ENCODE measurements around the gene DIS3L2.

Gene DIS3L2

DNA sequence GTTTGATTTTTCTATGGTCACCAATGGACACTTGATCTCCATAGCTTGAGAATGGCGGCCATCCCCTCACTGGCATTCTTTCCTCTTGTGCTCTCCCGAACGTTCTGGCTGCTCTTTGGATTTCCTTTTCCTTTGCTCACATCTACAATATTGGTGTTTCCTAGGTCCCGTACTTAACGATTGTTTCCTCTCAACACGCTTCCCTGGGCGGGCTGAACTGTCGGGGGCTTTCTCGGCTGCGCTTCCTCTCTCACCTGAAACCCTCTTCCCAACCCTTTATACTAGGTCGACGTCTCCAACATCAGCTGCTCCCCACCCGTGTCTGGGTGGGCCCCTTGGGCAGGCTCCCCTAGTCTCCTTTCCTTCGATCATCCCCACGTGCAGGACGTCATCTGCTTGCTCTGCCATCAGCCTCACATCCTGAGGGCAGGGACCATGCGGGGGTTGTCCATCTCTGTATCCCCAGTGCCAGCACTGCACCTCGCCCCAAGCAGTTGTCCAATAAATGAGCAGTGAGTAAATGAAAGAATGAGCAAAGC, 634 bp upstream of the DIS3L2 start:
- no peak for DNase-seq

DNA sequence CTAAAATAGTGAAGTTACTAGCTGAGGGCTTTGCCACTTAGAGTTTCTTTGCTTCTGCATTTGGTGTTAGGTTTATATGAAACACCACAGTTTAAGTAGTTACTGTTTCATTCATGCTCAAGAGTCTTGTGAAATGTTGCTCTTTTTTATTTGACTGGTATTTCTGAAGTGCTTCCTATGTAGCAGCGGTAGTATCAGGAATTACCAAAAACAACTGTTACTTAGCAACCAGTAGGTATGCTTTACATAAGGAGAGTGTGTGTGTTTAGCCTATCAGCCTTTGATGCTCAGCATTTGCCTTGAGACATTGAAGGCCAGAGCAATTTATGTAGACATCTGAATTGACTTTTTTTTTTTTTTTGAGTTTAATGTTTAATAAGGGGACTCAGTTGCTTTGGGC, 3.6 kb downstream of the DIS3L2 start:
- no peak for DNase-seq

DNA sequence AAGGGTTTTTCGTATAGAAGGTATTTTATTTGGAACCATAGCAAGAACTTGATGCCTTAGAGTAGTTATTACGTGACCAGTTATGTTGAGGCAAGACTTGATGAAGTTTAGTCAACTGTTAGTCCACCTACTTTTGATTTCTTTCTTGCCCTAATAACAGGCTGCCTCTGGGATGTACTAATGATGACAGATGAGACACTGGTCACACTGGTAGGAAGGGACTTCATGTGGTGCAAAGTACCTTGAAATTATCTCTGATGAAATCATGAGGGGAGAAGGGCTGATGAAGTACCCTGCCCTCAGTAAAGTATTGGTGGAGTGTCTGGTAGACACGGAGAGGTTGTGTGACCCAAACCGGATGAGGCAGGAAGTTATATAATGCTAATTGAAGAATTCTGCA, 5.4 kb downstream of the DIS3L2 start:
- DNase-seq = no peak

DNA sequence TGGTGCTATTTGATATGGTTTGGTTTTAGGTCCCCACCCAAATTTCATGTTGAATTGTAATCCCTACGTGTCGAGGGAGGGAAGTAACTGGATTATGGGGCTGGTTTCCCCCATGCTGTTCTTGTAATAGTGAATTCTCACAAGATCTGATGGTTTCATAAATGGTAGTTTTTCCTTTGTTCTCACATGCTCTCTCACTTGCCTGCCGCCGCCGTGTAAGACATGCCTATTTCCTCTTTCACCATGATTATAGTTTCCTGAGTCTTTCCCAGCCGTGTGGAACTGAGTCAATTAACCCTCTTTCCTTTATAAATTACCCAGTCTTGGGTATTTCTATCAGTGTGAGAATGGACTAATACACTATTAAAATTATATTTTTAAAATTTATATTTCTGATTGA, 7.3 kb downstream of the DIS3L2 start:
- no peak for DNase-seq

DNA sequence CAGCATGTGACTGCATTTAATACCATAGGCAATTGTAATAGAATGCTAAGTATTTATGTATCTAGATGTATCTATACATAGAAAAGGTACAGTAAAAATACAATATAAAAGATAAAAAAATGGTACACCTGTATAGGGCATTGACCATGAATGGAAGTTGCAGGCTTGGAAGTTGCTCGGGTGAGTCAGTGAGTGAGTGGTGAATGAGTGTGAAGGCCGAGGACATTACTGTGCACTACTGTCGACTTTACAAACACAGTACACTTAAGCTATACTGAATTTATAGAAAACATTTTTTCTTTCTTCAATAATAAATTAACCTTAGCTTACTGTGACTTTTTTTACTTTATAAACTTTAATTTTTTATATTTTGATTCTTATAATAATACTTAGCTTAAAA, 8.9 kb downstream of the DIS3L2 start:
- DNase-seq = no peak

DNA sequence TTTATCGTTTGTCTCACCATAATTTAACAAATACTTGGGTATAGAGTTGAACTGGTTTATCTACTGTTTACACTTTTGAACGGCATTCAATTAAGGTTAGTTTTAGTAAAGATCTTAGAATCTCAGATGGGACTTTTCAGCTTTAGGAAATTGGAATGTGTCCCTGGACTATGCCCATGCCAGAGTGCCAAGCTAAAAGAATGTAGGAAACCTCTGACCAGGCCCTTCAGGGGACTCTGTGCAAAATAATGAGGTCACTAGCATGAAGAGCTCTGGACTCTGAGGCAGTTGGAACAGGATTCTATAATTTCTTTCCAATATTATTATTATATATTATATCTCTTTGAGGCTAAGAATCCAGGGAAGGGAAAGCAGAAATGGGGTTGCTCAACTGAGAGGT, 13.5 kb downstream of the DIS3L2 start:
- DNase-seq = no peak

DNA sequence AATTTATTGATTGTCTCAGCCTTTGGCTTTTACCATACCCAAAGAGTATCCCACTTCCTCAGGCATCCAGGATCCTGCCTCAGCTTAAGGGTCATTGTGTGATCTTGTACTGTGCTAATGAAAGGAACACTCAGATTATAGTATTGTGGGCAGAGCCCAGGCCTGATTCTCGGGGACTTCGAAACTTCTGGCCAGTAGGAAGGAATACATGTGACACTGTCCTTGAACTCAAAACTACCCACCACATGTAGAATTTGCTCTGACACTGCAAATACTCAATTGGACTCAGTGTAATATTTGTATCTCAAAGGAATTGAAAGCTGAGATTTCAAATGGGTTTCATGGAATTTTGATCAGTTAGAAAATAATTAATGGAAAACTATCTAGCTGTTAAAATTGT, 15.9 kb downstream of the DIS3L2 start:
- DNase-seq = no peak

DNA sequence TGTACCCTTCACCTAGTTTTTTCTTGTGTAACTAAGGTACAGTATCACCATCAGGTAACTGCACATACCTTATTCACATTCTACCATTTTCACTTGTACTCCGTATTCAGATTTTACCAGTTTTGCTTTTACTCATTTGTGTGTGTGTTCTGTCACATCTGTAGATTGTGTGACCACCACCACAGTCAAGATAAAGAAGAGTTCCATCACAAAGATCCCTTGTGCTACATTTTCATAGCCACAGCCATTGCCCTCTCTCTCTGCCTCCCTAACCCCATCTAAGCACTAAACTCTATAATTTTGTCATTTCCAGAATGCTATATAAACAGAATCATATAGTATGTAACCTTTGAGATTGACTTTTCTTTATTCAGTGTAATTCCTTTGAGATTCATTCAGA, 23.5 kb downstream of the DIS3L2 start:
- no peak for DNase-seq

DNA sequence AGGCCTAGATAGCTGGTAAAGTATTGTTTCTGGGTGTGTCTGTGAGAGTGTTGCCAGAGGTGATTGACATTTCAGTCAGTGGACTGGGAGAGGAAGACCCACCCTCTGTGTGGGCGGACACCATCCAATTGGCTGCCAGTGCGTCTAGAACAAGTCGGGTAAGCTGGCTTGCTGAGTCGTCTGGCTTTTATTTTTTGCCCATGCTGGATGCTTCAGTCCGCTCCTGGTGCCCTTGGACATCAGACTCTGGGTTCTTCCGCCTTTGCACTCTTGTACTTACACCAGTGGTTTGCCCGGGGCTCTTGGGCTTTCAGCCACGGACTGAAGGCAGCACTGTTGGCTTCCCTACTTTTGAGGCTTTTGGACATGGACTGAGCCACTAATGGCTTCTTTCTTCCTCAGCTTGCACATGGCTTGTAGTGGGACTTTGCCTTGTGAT, 24.3 kb downstream of the DIS3L2 start:
- no peak for DNase-seq

DNA sequence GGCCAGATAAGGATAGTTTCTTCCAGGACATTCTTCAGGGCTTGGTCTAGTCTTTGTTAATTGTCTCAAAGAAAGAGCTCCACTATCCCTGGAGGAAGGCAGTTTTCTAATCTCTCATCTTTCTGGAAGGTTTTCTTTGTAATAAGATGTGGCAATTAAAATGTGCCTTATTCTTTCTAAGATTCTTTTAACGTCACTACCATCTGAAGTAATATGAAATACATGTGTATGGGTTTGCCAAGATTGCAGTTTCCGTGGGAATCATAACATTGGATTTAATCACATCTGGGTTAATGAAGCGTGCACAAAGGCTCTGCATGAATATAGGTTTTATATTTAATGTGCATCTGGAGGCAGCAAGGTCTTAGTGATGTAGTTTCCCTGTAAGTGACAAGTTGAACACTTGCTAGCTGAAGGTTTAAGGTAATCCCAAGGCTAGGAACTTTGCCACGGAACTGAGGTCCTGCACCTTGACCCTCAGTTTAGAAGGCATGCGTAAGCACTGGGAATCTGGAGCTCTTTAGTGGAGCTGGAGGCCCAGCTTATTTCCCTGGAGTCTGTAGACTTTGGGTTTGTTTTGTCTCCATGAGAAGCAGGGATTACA, 25.7 kb downstream of the DIS3L2 start:
- DNase-seq = no peak

DNA sequence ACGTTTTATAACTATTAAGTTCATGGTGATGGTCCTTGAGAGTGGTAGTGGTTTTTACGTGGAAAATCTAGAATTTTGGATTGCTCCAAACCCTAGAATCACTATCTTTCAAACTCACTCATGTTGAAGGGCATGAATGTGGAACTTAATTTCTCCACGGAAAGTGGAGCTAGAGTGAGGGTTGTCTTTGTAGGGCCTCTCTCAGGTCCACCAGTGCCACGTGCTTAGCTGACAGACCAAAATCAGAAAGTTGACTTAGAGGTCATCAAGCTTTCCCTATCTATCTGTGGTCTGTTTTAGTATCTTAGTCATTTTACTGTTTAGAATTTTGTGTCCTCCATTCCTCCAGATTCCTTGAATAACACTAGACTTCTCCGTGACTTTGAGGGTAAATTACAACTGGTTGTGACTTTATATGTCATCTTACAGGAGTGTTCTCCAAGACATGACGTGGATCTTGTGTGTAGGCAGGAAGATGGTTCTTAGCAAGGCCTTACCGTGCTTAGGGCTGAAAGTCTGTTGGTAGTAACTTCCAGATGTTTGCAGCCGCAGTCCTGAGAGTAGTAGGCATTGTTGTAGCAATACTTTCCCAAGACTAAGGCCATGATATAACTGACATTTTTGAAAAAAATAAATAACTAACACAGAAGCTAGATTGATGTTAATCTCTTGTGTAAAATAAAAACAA, 26.8 kb downstream of the DIS3L2 start:
- DNase-seq = no peak

DNA sequence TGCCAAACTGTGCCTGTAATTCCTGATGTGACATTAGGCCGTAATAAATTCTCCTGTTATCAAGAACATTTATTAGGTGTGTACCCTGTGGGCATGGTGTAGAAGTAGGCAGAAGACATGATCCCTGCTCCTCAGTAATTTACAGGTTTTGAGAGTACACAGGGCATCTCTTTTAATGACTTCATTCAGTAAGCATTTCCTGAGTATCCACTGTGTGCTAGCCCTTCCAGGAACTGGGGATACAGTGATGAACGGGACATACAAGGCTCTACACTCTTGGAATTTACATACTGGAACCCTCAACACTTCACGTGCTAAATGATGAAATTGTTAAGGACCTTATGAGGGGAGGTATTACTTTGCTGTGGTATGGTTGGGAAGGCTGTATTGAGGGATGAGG, 30.2 kb downstream of the DIS3L2 start:
- no peak for DNase-seq

DNA sequence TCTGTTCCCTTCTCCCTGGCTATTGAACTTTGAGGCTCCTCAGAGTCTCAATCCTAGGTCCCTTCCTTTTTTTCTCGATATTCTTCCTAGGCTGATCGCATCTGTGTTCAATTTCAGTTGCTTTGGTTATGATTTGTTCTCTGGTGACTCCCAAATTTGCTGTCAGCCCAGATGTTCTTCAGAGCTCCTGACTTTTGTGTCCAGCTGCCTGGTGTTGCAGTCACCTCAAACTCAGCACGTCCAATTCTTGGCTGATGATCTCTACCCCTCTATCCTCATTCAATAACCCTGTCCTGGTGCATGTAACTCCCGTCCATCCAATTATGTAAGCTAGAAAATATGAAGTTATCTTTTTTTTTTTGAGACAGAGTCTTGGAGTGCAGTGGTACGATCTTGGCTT, 31.4 kb downstream of the DIS3L2 start:
- no peak for DNase-seq

DNA sequence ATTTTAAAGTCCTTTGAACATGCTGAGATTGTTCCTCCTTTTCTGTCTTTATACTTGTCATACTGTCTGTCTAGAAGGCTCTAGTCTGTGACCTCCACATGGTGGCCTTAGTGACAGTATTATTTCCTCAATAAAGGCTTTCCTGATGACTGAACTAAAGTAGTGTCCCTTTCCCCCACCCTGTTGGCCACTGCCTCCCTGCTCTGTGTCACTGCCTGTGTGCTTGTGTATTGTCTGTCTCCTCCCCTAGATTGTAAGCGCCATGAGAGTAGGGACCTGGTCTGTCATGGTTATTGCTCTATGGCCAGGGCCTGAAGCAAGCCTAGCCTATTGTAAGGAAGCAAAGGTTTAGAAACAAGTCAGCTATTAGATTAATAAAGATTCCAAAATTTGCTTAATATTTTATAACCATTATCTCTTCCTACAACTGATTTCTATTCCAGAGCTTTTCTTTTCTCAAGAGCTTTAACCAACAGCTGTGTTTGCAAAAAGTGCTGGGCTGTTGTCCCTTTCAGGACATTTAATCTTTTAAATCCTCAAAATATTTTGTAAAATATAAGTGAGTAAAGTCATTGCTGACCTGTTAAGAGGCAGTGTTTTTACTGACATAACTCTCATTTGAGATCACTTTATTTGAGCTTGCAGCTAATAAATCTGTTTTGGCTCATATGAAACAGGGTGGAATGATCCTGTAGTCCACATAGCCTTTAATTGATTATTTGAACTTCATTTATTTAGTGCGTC, 35.5 kb downstream of the DIS3L2 start:
- DNase-seq = no peak

DNA sequence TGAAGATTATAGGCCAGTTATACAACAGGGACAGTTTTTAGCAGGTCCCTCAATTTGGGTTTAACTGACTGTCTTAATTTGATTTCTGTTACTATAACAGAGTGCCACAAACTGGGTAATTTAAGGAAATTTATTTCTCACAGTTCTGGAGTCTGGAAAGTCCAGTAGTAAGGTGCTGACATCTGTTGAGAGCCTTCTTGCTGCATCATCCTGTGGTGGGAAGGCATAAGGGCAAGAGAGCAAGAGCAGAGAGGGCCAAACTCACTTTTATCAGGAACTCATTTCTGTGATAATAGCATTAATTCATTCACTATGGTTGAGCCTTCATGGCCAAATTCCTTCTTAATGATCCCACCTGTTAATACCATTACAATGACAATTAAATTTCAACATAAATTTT, 36.5 kb downstream of the DIS3L2 start:
- no peak for DNase-seq

DNA sequence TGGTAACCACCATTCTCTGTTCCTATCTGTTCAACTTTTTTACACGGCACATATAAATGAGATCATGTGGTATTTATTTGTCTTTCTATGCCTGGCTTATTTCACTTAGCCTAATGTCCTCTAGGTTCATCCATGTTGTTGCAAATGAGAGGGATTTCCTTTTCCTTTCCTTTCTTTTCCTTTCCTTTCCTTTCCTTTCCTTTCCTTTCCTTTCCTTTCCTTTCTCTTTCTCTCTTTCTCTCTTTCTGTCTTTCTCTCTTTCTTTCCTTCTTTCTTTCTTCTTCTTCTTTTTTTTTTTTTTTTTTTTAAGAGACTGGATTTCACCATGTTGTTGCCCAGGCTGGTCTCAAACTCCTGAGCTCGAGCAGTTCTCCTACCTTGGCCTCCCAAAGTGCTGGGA, 38.9 kb downstream of the DIS3L2 start:
- DNase-seq = no peak

DNA sequence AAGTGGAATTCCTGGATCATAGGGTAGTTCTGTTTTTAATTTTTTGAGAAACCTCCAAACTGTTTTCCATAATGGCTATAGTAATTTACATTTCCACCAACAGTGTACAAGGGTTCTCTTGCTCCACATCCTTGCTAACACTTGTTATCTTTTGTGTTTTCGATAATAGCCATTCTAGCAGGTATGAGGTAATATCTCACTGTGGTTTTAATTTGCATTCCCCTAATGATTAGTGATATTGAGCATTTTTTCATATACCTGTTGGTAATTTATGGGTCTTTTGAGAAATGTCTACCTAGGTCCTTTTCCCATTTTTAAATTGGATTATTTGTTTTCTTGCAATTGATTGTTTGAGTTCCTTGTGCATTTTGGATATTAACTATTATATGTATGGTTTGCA, 39.6 kb downstream of the DIS3L2 start:
- no peak for DNase-seq

DNA sequence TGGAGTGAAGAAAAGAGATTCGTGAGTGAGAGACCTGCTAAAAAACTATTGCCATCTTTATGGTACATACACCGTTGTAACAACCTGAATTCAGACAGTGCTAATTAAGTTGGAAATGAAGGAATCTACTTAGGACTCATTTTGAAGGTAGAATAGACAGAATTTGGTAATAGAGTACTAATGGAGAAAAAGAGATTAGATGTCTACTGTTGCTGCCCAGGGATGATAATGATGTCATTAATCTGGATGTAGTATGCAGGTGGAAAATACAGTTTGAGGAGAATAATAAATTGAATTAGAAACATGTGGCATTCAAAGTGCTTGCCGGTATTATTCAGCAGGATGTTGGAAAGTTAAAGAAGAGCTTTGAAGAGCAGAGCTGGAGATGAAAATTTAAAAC, 44.7 kb downstream of the DIS3L2 start:
- no peak for DNase-seq

DNA sequence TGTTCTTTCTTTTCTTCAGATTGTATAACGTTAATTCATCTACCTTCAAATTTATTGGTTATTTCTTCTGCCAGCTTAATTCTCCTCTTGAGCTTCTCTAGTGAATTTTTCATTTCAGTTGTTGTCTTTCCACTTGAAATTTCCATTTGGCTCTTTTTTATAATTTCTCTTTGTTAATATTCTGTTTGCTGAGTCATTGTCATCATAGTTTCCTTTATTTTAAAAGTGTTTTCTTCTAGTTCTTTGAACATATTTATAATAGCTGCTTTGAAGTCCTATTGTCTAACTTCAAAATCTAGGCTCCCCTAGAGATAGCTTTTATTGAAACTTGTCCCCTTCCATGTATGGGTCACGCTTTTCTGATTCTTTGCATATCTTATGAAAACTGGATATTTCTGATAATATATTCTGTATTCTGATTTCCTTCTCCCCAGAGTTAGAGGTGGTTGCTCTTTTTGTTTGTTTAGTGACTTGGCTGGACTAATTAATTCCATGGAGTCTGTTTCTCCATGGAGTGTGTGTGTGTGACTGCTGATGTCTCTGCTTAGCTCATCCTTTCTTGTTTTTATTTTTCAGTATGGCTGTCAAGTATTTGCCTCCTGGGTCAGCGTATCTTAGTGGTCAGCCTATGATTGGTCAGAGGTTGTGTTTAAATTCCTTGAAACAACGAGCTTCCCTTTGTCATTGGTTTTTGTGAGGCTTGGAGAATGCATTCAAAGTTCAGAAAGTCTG, 47.6 kb downstream of the DIS3L2 start:
- DNase-seq = no peak

DNA sequence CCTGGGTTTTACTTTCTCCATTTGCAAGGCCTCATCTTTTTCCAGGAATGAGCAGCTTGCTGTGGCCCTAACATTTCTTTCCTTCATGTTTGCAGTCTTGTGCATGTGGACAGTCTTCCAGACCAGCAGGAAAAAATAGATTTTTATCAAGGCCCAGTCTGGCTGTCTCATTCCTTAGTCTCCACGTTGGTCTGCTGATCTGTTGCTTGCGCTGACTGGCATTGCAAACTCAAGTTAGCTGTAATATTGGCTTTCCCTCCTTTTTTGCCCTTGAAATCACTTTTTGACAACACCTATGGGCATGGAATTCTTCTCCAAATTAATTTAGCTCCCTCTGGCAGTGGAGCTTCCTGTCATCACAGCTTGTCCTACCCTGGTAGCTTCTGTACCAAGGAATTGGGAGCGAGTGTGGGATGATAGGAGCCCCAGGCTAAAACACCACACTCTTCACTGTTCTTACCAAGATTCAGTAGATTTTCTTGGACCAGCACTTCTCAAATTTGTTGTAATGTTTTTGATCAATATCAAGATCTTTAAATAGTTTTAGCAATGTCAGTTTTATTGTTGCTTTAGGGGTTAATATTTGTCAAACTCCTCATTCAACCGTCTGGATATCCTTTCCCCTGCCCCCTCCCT, 48.2 kb downstream of the DIS3L2 start:
- no peak for DNase-seq

DNA sequence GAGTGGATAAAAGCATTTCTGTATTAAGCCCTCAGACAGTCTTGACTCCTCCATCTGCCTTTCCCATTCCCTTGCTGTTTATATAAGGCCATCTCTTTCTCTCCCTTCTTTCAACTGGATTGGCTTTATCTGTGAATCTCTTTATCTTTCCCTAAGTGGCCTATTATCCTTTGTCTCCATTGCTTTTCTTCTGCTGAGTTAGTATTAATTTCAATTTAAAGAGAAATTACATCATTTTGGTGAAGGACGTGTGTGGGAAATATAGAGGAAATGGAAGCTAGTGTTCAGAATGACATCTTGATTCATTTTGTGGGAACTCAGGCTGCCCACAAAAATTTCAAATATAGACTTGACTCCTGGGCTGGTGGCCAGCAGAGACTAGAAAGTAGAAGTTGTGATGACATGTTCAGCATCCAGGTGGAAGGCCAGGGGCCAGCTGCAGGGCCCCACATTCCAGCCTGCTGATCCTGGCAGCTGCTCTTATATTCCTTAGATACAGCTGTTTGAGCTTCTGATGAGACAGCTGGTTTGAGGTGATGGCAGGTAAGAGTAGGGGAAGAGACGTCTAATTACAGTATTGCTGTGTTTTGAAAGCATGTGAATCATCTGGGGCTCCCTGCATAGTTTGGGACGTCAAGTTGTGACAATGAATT, 52.3 kb downstream of the DIS3L2 start:
- no peak for DNase-seq

DNA sequence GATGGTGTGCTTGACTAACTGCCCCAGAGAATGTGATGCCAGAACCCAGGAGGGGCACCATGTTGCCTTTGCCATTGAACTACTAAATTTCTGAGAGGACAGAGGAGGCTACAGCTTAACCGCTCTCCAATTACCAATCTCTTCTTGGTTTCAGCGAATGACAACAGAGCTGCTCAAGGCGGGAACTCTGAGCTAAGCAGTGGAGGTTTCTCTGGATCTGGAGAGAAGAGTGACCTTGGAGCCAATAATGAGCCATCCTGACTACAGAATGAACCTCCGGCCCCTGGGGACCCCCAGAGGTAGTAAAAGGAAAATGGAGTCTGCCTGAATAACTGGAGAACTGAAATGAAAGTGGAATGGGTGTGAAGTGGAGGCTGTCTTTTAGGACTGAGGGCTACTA, 53.2 kb downstream of the DIS3L2 start:
- no peak for DNase-seq
